Heart left ventricle (tissue), 16 donors: Measurements from ENCODE around the gene PAX5. TPM values are rescaled to one million over a fixed set of nuclear protein-coding genes. Genes with fewer than 3 reads are reported as not detected.

Experiments
- ATAC-seq, 4 donors: fragments of 200-7000 bp; cut with Tn5 transposase; one replicate each; pipeline ENCODE4 v1.9.1; 2020 to 2022; ENCODE audit warnings: moderate library complexity in 4 of 4, mild to moderate bottlenecking in 3 of 4, moderate number of reproducible peaks in 1 of 4
- DNase-seq, 5 donors: peaks; one replicate each; pipeline ENCODE4 v3.0.0-alpha.2; 2020
- H3K27ac ChIP-seq, 12 donors: fragments of 200-600 bp; sonication (generic) in 4 of 12; one replicate each; pipeline versions ENCODE4 v1.5.0 to v1.8.0; 2016 to 2022; ENCODE audit warnings: mild to moderate bottlenecking in 2 of 12
- H3K27me3 ChIP-seq, 9 donors: fragments of 200-600 bp; sonication (generic) in 2 of 9; one replicate each; pipeline versions ENCODE4 v1.5.1 to v1.8.0; 2016 to 2022; ENCODE audit warnings: mild to moderate bottlenecking in 3 of 9
- H3K36me3 ChIP-seq, 9 donors: fragments of 200-600 bp; sonication (generic) in 2 of 9; one replicate each; pipeline versions ENCODE4 v1.5.0 to v1.8.0; 2018 to 2022; ENCODE audit warnings: mild to moderate bottlenecking in 2 of 9
- H3K4me1 ChIP-seq, 12 donors: fragments of 200-600 bp; sonication (generic) in 4 of 12; one replicate each; pipeline versions ENCODE4 v1.5.0 to v1.8.0; 2016 to 2022; ENCODE audit warnings: mild to moderate bottlenecking in 3 of 12
- H3K4me3 ChIP-seq, 12 donors: fragments of 200-600 bp; sonication (generic) in 4 of 12; one replicate each; pipeline versions ENCODE4 v1.5.0 to v1.8.0; 2017 to 2022; ENCODE audit warnings: mild to moderate bottlenecking in 9 of 12, moderate library complexity in 4 of 12
- H3K9me3 ChIP-seq, 12 donors: fragments of 200-600 bp; sonication (generic) in 4 of 12; one replicate each; pipeline versions ENCODE4 v1.5.0 to v1.8.0; 2016 to 2022; ENCODE audit warnings: mild to moderate bottlenecking in 1 of 12
- CTCF ChIP-seq, 12 donors: fragments of 200-600 bp; sonication (generic) in 4 of 12; IDR thresholded peaks; one replicate each; pipeline versions ENCODE4 v1.5.0 to v1.8.0; 2018 to 2022; ENCODE audit warnings: antibody characterized with exemption in 12 of 12, mild to moderate bottlenecking in 5 of 12
- POLR2A ChIP-seq, 2 donors: fragments of 450-650 bp; IDR thresholded peaks; one replicate each; pipeline ENCODE4 v1.6.1; 2017; ENCODE audit warnings: antibody characterized with exemption in 2 of 2, mild to moderate bottlenecking in 2 of 2, moderate library complexity in 2 of 2
- WGBS, 4 donors: extraction: QIAGEN DNeasy Blood & Tissue Kit in 2 of 4; methylation state at CpG; one replicate each; pipeline versions ENCODE4 v1.1.5 to v1.1.7; 2013 to 2018; 5-methylcytosine and 5-hydroxymethylcytosine counted together
- intact Hi-C, 10 donors: fragments of 100-400 bp; cut with DNase I; formaldehyde crosslinking; loops; one replicate each; pipeline versions ENCODE4 v1.11.1 to v1.14.2; 2022
- polyA plus RNA-seq, 2 donors: library from polyadenylated mRNA; stranded (reverse); fragments of 200-250 nt; gene quantifications; one replicate each; pipeline ENCODE4 v1.2.3, GENCODE V29; 2013
- total RNA-seq, 9 donors: library from RNA; depleted of rRNA in 2 of 9; stranded (reverse); fragments of >200 nt in 2 of 9; fragmentation: NEBNext Ultra II Directional in 3 of 9; extraction: Animal tissue kit (Norgen Biotek cat#: 25700) in 3 of 9; gene quantifications; one replicate each; pipeline versions ENCODE4 v1.1.0 to v1.2.4, GENCODE V29; 2016 to 2023
- donor health status: ischemic (EF 13 %, LVEDD 7.1; RV severe dilation, severe dysfunction).
- donor health status: healthy with polysubstance abuse.
- donor health status: DM: no; HTN: yes; CAD: no.
- donor health status: DM: no; HTN: no; CAD: no.
- donor health status: ischemic (EF 25% LVEDD 6.9; RV normal size, moderate dysfunction).
- donor health status: ischemic (EF 25% LVEDD 5.7; RV mildly dilated, moderate dysfunction).
- donor health status: healthy.
- donor health status: DM: yes; HTN: yes; CAD: no.
- donor health status: ischemic (EF 35%, LVEDD 5.7; RV mildly dilated, moderate dysfunction).
- donor health status: nonischemic (EF 11% LVEDD 7.7; RV severe dilation, severe dysfunction).
- donor health status: DM: yes; HTN: yes; CAD: no.
- donor health status: PGD.
- donor health status: ischemic (EF 29% LVEDD 5.4; RV normal size, mild dysfunction).
- donor health status: nonischemic (EF 23%, LVEDD 6.1; RV moderate dilation, normal function).

Gene PAX5
- total and polyA plus RNA-seq, 11 donors = 0.01 to 0.37 (median 0.08) TPM; not detected in 7

DNA sequence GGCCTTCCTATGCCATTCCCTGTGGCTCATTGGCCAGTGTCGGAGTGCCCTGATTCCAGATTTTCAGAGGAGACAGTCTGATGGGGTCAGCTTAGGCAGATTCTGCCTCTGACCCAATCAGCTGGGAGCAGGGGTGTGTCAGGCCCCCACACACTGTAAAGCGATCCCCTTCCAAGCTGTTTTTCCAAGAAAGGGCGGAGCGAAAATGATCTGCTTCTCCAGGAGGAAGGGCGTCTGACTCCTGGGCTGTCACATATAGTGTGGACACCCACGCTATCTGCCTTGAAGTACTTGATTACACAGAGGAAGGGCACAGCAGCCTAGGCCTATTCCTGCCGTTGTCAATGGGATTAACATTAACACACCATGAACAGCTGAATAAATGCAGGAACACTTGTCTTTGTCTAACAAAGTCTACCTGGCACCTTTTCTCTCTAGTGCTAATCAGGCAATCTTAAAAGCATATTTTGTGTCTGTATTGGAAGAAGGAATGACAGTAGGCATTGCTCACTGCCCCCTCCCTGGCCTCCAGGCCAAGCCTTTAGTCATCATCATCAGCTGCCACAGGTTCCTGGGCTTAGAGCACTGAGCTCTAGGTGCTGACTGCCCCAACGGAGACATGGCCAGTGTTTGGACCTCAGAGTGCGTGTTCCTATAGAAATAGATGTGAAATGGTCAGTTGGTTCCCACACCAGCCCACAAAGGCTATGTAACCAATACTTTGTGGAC, 242.7 kb downstream of the PAX5 start:
- H3K4me3 ChIP-seq = no peak overlapping the region
- ATAC-seq (peak in 1 of 4 donors; percentile 20), DNase-seq (no peak)
- H3K4me1 ChIP-seq = no peaks in the 10 kb centered on the region
- intact Hi-C loops = no loop called here
- WGBS, 4 donors = 36 to 42% (median 39%) methylated on average over 9 of the region's 9 CpGs
- no peaks in the 10 kb centered on the region for H3K36me3 ChIP-seq
- H3K9me3 ChIP-seq = peaks cover 0 to 14% (median 3%) of the 10 kb centered on the region in 12 donors
- peaks cover 0 to 18% (median 0%) of the 10 kb centered on the region in 9 donors for H3K27me3 ChIP-seq
- no peak for TF ChIP-seq POLR2A (IDR thresholded peaks at IDR 0.05)
- TF ChIP-seq CTCF (IDR thresholded peaks at IDR 0.05) = no peak
- H3K27ac ChIP-seq = no peak overlapping the region

DNA sequence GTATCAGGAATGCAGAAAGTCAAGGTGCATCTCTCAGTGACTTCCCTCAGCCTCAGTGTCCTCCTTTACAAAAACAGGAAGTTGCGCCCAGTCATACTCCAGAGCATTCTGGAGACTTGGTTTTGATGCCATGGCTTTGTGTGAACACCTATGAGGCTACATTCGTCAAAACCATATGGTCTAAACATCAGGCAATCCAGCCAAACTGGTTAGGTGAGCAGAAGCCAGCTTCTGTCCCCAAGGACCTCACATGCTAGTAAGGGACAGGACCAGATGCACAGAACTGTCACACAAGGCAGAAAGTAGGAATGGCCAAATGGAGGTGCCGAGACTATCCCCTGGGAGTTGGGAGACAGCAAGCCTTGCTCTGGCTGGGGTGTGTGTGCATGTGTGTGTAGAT, 244.2 kb downstream of the PAX5 start:
- Histone ChIP-seq H3K4me1 (no peaks in the 10 kb centered on the region), H3K9me3 (peaks cover 0 to 14% (median 3%) of the 10 kb centered on the region in 12 donors), H3K27ac (no peak overlapping the region), H3K36me3 (no peaks in the 10 kb centered on the region), H3K4me3 (no peak overlapping the region), H3K27me3 (peaks cover 0 to 21% (median 2%) of the 10 kb centered on the region in 9 donors)
- intact Hi-C loops = loop anchor here in 1 of 10 donors (10.0 kb wide), 1 partner anchor 55 kb away; no protein-coding TSS in a partner anchor
- no peak for DNase-seq
- TF ChIP-seq POLR2A (IDR thresholded peaks at IDR 0.05) (no peak), CTCF (IDR thresholded peaks at IDR 0.05) (no peak)
- ATAC-seq = no peak
- WGBS, 4 donors = 51 to 62% (median 55%) methylated on average over 3 of the region's 3 CpGs

DNA sequence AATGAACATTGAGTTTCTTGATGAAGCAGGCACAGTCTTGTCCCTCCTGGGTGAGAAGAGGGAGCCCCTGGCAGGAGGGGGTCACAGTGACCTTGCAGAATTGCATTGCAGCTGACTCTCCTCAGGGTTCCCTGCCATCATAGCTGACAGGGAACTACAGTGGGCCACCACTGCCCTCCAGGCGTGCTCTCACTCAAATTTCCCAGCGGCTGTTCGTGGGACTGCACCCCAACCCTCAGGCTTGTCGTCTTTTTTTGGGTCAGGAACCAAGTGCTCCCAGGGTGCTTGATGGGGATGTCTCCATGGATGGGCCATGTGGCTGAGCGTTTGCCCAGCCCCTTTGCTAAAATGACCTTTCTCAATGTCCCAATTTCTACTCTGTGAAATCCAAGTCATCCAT, 245.5 kb downstream of the PAX5 start:
- TF ChIP-seq POLR2A (IDR thresholded peaks at IDR 0.05) (no peak), CTCF (IDR thresholded peaks at IDR 0.05) (peak in 6 of 12 donors; percentile 11 to 34 (median 18))
- Histone ChIP-seq H3K27ac (no peak overlapping the region), H3K36me3 (no peaks in the 10 kb centered on the region), H3K9me3 (peaks cover 0 to 8% (median 2%) of the 10 kb centered on the region in 12 donors), H3K4me3 (no peak overlapping the region), H3K27me3 (peaks cover 0 to 34% (median 4%) of the 10 kb centered on the region in 9 donors), H3K4me1 (no peaks in the 10 kb centered on the region)
- intact Hi-C loops = loop anchor here in 1 of 10 donors (10.0 kb wide), 1 partner anchor 56 kb away; no protein-coding TSS in a partner anchor
- ATAC-seq (no peak), DNase-seq (no peak)
- 29 to 42% (median 41%) methylated on average over 2 to 5 of the region's 5 CpGs for WGBS, 4 donors

GRCh38 chr9:36787709-36788108, 246.4 kb downstream of the PAX5 start:
- WGBS, 4 donors = 50 to 63% (median 57%) methylated on average over 3 of the region's 3 CpGs

More at GRCh38 chr9:36787709-36788108, 246.4 kb downstream of the PAX5 start:
- DNase-seq (no peak), ATAC-seq (no peak)
- no peaks in the 10 kb centered on the region for H3K4me1 ChIP-seq
- H3K36me3 ChIP-seq = no peaks in the 10 kb centered on the region
- intact Hi-C loops = loop anchor here in 1 of 10 donors (10.0 kb wide), 1 partner anchor 57 kb away; no protein-coding TSS in a partner anchor
- peaks cover 0 to 43% (median 9%) of the 10 kb centered on the region in 9 donors for H3K27me3 ChIP-seq
- no peak overlapping the region for H3K4me3 ChIP-seq
- no peaks in the 10 kb centered on the region for H3K9me3 ChIP-seq
- TF ChIP-seq POLR2A (IDR thresholded peaks at IDR 0.05) (no peak), CTCF (IDR thresholded peaks at IDR 0.05) (no peak)
- H3K27ac ChIP-seq = no peak overlapping the region
